MM.1S (cell line): Measurements from ENCODE around the gene HKDC1.

Experiments used
- CTCF ChIP-seq: fragments of 300-600 bp; sonication (generic); IDR thresholded peaks from 2 replicates; pipeline ENCODE4 v1.5.1; 2016; ENCODE audit warnings: antibody characterized with exemption, low read length, mixed read lengths
- EZH2 ChIP-seq: fragments of 300-600 bp; sonication (generic); optimal IDR thresholded peaks from 2 replicates; pipeline ENCODE3; 2017; ENCODE audit warnings: low read depth, mild to moderate bottlenecking, antibody characterized with exemption, low read length, mixed read lengths

- TF ChIP-seq CTCF (no peak), EZH2 (no peak)
These were observed 34.7 kb downstream of the HKDC1 start for GRCh38 chr10:69254877-69255276.
